NCI-H2227 treated with DMSO at 0.1 percent for 48 hours (cell line): ENCODE results near the gene NLRP3.
"Not testable (repeated sequence)": the region's sequence is repeated elsewhere in the genome, so short reads cannot be mapped to it uniquely, and the experiment has no call there.

ENCODE experiments used
- DNase-seq: peaks from one replicate; lab custom pipeline; 2025; lab: John Stamatoyannopoulos, UW

The NLRP3 gene

GRCh38 chr1:247415423-247416361 lies at the start of gene NLRP3:
TSS of gene NLRP3 (plus strand) at chr1:247416173. CDS start at chr1:247418801, 2,628 bp downstream.
- DNase-seq: no peak

DNA sequence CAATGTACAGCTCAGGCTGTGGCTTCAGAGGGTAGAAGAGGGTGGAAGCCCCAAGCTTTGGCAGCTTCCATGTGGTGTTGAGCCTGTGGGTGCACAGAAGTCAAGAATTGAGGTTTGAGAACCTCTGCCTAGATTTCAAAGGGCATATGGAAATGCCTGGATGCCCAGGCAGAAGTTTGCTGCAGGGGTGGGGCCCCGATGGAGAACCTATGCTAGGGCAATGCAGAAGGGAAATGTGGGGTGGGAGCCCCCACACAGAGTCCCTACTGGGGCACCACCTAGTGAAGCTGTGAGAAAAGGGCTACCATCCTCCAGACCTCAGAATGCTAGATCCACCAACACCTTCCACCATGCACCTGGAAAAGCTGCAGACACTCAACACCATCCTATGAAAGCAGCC lies 49.6 kb upstream of the NLRP3 start:
- DNase-seq: not testable (repeated sequence)

DNA sequence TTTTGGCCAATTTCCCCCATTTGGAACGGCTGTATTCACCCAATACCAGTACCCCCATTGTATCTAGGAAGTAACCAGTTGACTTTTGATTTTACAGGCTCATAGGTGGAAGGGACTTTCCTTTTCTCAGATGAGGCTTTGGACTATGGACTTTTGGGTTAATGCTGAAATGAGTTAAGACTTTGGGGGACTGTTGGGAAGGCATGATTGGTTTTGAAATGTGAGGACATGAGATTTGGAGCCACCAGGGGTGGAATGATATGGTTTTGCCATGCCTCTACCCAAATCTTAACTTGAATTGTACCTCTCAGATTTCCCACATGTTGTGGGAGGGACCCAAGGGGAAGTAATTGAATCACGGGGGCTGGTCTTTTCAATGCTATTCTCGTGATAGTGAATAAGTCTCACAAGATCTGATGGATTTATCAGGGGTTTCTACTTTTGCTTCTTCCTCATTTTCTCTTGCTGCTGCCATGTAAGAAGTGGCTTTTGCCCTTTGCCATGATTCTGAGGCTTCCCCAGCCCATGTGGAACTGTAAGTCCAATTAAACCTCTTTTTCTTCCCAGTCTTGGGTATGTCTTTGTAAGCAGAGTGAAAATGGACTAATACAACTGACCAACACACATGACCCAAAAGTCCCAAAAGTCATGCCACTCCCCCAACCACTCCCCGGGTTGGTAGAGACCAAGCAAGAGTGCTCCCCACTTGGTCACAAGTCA lies 48.9 kb upstream of the NLRP3 start:
- no peak for DNase-seq

DNA sequence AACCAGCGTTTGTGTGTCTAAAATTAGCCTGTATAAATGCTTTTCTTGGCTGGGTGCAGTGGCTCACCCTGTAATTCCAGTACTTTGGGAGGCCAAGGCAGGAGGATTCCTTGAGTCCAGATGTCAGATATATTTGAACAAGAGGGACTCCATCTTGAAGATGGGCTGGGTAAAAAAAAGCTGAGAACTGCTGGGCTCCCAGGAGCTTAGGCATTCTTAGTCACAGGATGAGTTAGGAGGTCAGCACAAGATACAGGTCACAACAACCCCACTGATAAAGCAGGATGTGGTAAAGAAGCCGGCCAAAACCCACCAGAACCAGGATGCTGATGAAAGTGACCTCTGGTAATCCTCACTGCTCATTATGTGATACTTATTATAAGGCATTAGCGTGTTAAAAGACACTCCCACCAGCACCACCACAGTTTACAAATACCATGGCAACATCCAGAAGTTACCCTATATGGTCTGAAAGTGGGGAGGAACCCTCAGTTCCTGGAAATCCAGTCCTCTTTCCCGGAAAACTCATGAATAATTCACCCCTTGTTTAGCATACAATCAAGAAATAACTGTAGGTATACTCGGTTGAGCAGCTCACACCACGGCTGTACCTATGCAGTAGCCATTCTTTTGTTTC lies 48.1 kb upstream of the NLRP3 start:
- DNase-seq: no peak

GRCh38 chr1:247368490-247369145 lies 47.4 kb upstream of the NLRP3 start:
- no peak for DNase-seq

GRCh38 chr1:247370786-247371732 lies 44.9 kb upstream of the NLRP3 start:
- no peak for DNase-seq

DNA sequence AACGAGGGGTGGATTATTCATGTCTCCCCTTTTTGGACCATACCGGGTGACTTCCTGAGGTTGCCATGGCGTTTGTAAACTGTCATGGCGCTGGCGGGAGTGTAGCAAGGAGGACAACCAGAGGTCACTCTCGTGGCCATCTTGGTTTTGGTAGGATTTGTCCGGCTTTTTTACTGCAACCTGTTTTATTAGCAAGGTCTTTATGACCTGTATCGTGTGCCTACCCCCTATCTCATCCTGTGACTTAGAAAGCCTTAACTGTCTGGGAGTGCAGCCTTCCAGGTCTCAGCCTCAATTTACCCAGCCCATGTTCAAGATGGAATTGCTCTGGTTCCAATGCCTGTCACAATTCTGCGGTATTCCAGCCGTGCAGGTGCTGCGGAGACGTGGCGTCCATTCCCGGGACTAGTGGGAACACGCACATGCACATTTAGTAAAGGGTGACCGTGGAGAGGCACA lies 44.1 kb upstream of the NLRP3 start:
- DNase-seq: no peak

- no peak for DNase-seq
Observed at GRCh38 chr1:247373721-247374141, 42.2 kb upstream of the NLRP3 start.

GRCh38 chr1:247374651-247375334 lies 41.2 kb upstream of the NLRP3 start:
- DNase-seq: not testable (repeated sequence)

- DNase-seq: no peak
Observed at GRCh38 chr1:247375747-247376146, 40.2 kb upstream of the NLRP3 start.

GRCh38 chr1:247376659-247377058 lies 39.3 kb upstream of the NLRP3 start:
- no peak for DNase-seq

DNA sequence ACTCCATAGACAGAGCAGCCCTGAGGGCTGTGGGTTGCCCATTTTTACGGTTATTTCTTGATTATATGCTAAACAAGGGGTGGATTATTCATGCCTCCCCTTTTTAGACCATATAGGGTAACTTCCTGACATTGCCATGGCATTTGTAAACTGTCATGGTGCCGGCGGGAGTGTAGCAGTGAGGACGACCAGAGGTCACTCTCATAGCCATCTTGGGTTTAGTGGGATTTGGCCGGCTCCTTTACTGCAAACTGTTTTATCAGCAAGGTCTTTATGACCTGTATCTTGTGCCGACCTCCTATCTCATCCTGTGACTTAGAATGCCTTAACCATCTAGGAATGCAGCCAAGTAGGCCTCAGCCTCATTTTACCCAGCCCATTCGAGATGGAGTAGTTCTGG lies 38.3 kb upstream of the NLRP3 start:
- DNase-seq: not testable (repeated sequence)

DNA sequence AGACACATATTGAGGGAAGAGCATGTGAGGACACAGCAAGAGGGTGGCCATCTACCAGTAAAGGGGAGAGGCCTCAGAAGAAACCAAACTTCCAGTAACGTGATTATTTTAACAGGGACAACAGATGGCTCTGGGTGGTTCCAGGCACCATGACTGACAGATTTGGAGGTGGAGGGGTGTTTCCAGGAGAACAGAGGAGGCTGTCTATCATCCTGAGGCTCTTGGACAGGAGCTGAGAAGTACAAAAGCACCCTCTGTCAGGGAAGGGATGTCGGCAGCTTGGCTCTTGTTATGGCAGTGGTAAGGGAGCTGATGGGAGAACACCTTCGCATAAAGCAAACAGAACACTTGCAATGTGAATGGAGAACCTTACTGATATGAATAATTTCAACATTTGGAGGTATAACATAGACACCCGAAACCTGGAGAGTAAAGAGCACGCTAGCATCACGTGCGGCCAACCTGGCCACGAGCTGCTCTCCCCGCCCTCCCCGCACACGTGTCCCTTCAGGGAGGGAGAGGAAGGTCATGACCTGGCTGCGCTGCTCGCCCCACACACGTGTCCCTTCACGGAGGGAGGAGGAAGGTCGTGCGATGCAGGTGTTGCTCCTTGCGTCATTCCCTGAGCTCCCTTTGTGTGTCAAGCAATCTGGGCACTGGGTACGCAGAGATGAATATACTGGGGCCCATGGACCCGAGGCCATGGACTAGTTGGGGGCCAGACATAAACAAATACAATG lies 37.5 kb upstream of the NLRP3 start:
- DNase-seq: no peak

GRCh38 chr1:247385283-247385682 lies 30.7 kb upstream of the NLRP3 start:
- DNase-seq: no peak

- DNase-seq: no peak
Observed at GRCh38 chr1:247386217-247386616, 29.8 kb upstream of the NLRP3 start.

GRCh38 chr1:247386687-247387086 lies 29.3 kb upstream of the NLRP3 start:
- DNase-seq: no peak

- DNase-seq: no peak
Observed at GRCh38 chr1:247387096-247387495, 28.9 kb upstream of the NLRP3 start.

GRCh38 chr1:247387565-247387964 lies 28.4 kb upstream of the NLRP3 start:
- no peak for DNase-seq

- peak; percentile 35 for DNase-seq
Observed at GRCh38 chr1:247390116-247390791, 25.7 kb upstream of the NLRP3 start.
